DND-41 (cell line): ENCODE measurements around the gene MYLK.

Source experiments
- EZH2 ChIP-seq: IDR thresholded peaks from 3 replicates; pipeline ENCODE4 v1.6.1; 2012; ENCODE audit warnings: borderline replicate concordance, low read depth, mild to moderate bottlenecking, moderate library complexity, low read length, inconsistent platforms; ENCODE audit not compliant: severe bottlenecking
- TF ChIP-seq, protein P1 (sequence below): IDR thresholded peaks from 2 replicates; pipeline ENCODE4 v1.5.1; 2012; ENCODE audit warnings: borderline replicate concordance, low read length, moderate library complexity, mild to moderate bottlenecking; ENCODE audit not compliant: poor library complexity, severe bottlenecking; ENCODE audit errors: extremely low read depth

DNA sequence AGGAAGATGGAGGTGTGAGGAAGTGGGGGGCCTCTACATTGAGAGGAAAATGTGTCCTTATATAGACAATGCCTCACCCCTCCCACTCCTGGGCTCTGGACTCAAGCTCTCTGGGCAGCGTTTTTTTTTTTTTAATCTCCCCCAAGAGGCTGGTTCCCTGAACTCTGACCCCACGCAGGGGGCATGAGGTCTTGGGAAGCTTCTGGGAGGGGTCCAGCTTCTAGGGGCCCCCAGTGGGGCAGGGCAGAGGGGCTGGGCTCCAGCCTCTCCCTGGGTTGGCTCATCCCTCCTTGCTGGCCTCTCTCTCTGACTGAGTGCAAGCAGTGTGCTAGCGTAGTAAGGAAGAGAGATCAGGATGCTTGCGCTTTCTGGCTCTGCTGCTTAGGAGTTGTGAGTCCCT, 197.9 kb downstream of the MYLK start:
- TF ChIP-seq, protein P1, sequence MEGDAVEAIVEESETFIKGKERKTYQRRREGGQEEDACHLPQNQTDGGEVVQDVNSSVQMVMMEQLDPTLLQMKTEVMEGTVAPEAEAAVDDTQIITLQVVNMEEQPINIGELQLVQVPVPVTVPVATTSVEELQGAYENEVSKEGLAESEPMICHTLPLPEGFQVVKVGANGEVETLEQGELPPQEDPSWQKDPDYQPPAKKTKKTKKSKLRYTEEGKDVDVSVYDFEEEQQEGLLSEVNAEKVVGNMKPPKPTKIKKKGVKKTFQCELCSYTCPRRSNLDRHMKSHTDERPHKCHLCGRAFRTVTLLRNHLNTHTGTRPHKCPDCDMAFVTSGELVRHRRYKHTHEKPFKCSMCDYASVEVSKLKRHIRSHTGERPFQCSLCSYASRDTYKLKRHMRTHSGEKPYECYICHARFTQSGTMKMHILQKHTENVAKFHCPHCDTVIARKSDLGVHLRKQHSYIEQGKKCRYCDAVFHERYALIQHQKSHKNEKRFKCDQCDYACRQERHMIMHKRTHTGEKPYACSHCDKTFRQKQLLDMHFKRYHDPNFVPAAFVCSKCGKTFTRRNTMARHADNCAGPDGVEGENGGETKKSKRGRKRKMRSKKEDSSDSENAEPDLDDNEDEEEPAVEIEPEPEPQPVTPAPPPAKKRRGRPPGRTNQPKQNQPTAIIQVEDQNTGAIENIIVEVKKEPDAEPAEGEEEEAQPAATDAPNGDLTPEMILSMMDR = no peak
- no peak for TF ChIP-seq EZH2
